A549 (cell line): Measurements from ENCODE around the gene PCED1B.

ENCODE experiments used
- CHD2 ChIP-seq: fragments of 150-350 bp; IDR thresholded peaks from 2 replicates; pipeline ENCODE4 v1.6.1; 2014; ENCODE audit warnings: low read length; ENCODE audit not compliant: partially characterized antibody
- EHMT2 ChIP-seq: fragments of 200-600 bp; sonication (generic); IDR thresholded peaks from 2 replicates; pipeline ENCODE4 v1.6.1; 2016; ENCODE audit warnings: antibody characterized with exemption, low read depth, mild to moderate bottlenecking, moderate library complexity
- HES2 ChIP-seq: fragments of >200 bp; sonication (Bioruptor Twin); formaldehyde crosslinking; IDR thresholded peaks from 2 replicates; pipeline ENCODE4 v1.6.1; 2016
- HOXA7 ChIP-seq: fragments of 250-450 bp; sonication (Bioruptor Pico); IDR thresholded peaks from 2 replicates; pipeline ENCODE4 v1.5.0; 2020; ENCODE audit warnings: mild to moderate bottlenecking, moderate library complexity
- HOXB13 ChIP-seq: fragments of 250-450 bp; sonication (Bioruptor Pico); IDR thresholded peaks from 2 replicates; pipeline ENCODE4 v1.5.0; 2020; ENCODE audit warnings: low read depth, mild to moderate bottlenecking, moderate library complexity
- POLR2A ChIP-seq: IDR thresholded peaks from 2 replicates; pipeline ENCODE4 v1.6.1; 2012; ENCODE audit warnings: mild to moderate bottlenecking, low read length
- POLR2AphosphoS2 ChIP-seq: conservative IDR thresholded peaks from 2 replicates; pipeline ENCODE4 v1.6.1; 2012; ENCODE audit warnings: low read length, improper control_type of control experiment, inconsistent platforms
- RAD21 ChIP-seq, 2 experiments: fragments of >200 bp in 1 of 2; sonication (Bioruptor Twin) in 1 of 2; formaldehyde crosslinking in 1 of 2; IDR thresholded peaks in 1 of 2; conservative IDR thresholded peaks in 1 of 2; 2 replicates in 1 of 2; 3 replicates in 1 of 2; pipeline ENCODE4 v1.6.1; 2012 to 2018; ENCODE audit warnings: inconsistent platforms in 1 of 2
- REST ChIP-seq: fragments of 200-600 bp; sonication (generic); IDR thresholded peaks from 2 replicates; pipeline ENCODE4 v1.6.1; 2016; ENCODE audit warnings: antibody characterized with exemption, mild to moderate bottlenecking, moderate library complexity
- RNF2 ChIP-seq: fragments of 200-600 bp; sonication (generic); IDR thresholded peaks from 2 replicates; pipeline ENCODE4 v1.6.1; 2016; ENCODE audit warnings: low read depth, mild to moderate bottlenecking, antibody characterized with exemption, moderate library complexity, borderline replicate concordance
- SREBF2 ChIP-seq: fragments of 450-650 bp; IDR thresholded peaks from 2 replicates; pipeline ENCODE4 v1.6.1; 2014; ENCODE audit warnings: mild to moderate bottlenecking, moderate library complexity
- TF ChIP-seq, protein P1 (sequence below): fragments of >200 bp; sonication (Bioruptor Twin); formaldehyde crosslinking; IDR thresholded peaks from 3 replicates; pipeline ENCODE4 v1.5.1; 2016
- TF ChIP-seq, protein P2 (sequence below): IDR thresholded peaks from 2 replicates; pipeline ENCODE4 v1.6.1; 2012
- TF ChIP-seq, protein P3 (sequence below): IDR thresholded peaks from 2 replicates; pipeline ENCODE4 v1.6.1; 2012; ENCODE audit warnings: low read depth, borderline replicate concordance

- TF ChIP-seq, protein P1, sequence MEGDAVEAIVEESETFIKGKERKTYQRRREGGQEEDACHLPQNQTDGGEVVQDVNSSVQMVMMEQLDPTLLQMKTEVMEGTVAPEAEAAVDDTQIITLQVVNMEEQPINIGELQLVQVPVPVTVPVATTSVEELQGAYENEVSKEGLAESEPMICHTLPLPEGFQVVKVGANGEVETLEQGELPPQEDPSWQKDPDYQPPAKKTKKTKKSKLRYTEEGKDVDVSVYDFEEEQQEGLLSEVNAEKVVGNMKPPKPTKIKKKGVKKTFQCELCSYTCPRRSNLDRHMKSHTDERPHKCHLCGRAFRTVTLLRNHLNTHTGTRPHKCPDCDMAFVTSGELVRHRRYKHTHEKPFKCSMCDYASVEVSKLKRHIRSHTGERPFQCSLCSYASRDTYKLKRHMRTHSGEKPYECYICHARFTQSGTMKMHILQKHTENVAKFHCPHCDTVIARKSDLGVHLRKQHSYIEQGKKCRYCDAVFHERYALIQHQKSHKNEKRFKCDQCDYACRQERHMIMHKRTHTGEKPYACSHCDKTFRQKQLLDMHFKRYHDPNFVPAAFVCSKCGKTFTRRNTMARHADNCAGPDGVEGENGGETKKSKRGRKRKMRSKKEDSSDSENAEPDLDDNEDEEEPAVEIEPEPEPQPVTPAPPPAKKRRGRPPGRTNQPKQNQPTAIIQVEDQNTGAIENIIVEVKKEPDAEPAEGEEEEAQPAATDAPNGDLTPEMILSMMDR = no peak
- TF ChIP-seq HOXA7 = no peak
- no peak for TF ChIP-seq CHD2
- TF ChIP-seq POLR2A = no peak
- TF ChIP-seq HES2 = no peak
- no peak for TF ChIP-seq POLR2AphosphoS2
- TF ChIP-seq REST = no peak
- TF ChIP-seq, protein P2, sequence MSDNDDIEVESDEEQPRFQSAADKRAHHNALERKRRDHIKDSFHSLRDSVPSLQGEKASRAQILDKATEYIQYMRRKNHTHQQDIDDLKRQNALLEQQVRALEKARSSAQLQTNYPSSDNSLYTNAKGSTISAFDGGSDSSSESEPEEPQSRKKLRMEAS = no peak
- TF ChIP-seq, protein P3, sequence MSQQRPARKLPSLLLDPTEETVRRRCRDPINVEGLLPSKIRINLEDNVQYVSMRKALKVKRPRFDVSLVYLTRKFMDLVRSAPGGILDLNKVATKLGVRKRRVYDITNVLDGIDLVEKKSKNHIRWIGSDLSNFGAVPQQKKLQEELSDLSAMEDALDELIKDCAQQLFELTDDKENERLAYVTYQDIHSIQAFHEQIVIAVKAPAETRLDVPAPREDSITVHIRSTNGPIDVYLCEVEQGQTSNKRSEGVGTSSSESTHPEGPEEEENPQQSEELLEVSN = no peak
- TF ChIP-seq RAD21 (conservative IDR thresholded peaks at IDR 0.05 in 1 of 2, IDR thresholded peaks at IDR 0.05 in 1 of 2) = no peak
- no peak for TF ChIP-seq HOXB13 (CRISPR knock-in tag)
- no peak for TF ChIP-seq SREBF2
- no peak for TF ChIP-seq RNF2
- TF ChIP-seq EHMT2 = no peak
Measured at GRCh38 chr12:47105914-47106674, 26.7 kb downstream of the PCED1B start.
